ENCODE measurements around the gene CNTNAP2. TPM values are rescaled to one million over a fixed set of nuclear protein-coding genes. Genes with fewer than 3 reads are reported as not detected.

Gene CNTNAP2
- total RNA-seq, 1 donor from 2014 or later: 4.2 TPM

DNA sequence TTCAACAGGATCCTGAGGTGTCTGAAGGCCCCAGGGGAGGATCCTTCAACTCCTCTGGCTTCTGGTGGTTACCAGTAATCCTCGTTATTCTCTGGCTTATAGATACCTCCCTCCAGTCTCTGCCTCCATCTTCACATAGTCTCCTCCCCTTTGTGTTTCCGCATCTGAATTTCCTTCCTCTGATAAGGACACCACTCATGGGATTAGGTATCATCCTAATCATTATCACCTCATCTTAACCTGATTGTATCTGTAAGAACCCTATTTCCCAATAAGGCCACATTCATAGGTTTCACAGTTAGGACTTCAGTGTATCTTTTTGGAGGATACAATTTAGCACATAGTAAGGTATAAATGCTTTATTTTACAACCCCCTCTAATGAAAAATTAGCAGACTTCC lies 1189.2 kb downstream of the CNTNAP2 start:
- no peak overlapping the region for H3K27ac Mint-ChIP-seq
- H3K4me1 Mint-ChIP-seq: peaks cover 4% of the 10 kb centered on the region
- H3K9me3 Mint-ChIP-seq: no peaks in the 10 kb centered on the region
- H3K4me3 Mint-ChIP-seq: no peak overlapping the region
- H3K36me3 Mint-ChIP-seq: no peaks in the 10 kb centered on the region
- no peak for TF ChIP-seq CTCF (IDR thresholded peaks at IDR 0.05; ENCODE audit: unreplicated experiment)
- DNase-seq (ENCODE audit: low spot score in 2 of 2, unreplicated experiment in 2 of 2): no peak
- H3K27me3 Mint-ChIP-seq (ENCODE audit: low read depth): peaks cover 2% of the 10 kb centered on the region

DNA sequence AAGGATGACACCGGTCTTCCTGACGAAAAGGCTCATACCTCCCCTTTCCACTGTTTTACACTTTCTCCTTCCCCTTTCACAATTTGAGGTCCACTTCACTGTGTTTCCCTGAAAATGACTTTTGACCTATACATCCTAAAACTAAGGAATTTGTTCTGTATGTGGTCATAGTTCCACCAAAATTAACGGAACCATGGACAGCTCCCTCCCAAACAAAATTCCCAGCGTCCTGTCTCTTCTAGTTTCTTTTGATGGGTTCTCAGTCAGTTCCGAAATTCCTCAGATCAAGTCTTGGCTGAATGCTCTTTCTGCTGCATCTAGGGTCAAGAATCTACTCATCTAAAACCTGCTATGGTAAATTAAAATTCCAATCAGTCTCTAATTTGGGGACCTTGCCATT lies 1191.9 kb downstream of the CNTNAP2 start:
- Mint-ChIP-seq H3K4me3 (no peak overlapping the region), H3K36me3 (no peaks in the 10 kb centered on the region), H3K27me3 (ENCODE audit: low read depth) (peaks cover 2% of the 10 kb centered on the region)

DNA sequence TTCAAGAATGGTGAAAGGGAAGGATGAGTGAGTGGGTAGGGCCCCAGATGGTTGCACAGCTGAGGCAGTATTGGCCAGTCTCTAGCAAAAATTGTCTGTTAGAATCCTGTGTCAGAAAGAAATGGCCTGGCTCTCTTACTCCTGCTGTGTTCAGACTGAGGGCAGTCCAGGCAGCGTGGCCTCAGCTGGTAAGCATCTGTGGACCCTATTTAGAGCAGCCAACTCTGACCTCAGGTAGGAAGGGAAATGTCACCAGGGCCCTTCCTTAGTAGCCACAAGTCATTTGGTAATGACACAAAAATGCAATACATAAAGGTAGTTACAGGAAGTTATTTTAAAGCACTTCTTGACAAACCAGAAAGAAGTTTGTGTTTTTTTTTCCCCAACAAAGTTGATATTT lies 1194.7 kb downstream of the CNTNAP2 start:
- no peaks in the 10 kb centered on the region for H3K27me3 Mint-ChIP-seq (ENCODE audit: low read depth)

More for the DNA sequence above, 1191.9 kb downstream of the CNTNAP2 start:
- H3K4me1 Mint-ChIP-seq: peaks cover 4% of the 10 kb centered on the region
- H3K27ac Mint-ChIP-seq: no peak overlapping the region
- TF ChIP-seq CTCF (IDR thresholded peaks at IDR 0.05; ENCODE audit: unreplicated experiment): no peak
- no peak for DNase-seq (ENCODE audit: low spot score in 2 of 2, unreplicated experiment in 2 of 2)
- no peaks in the 10 kb centered on the region for H3K9me3 Mint-ChIP-seq

DNA sequence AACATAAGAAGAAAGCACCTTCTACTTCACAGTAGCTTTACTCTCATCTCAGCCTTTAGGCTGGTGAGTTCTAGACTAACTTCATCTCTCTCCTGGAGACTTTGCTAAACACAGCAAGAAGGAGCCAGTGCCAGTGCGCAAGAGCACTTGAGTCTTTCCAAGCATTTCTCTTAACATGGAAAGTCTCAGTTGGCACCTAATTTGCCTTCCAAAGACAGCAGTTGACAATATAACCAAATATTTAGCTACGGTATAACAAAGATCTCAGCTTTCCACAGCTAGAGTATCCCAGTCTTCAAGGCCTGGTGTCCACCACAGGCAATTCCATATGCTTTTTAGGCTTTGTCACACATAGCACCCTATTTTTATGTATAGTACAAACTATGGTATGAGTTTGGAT lies 1204.9 kb downstream of the CNTNAP2 start:
- Mint-ChIP-seq H3K4me1 (no peaks in the 10 kb centered on the region), H3K27ac (no peak overlapping the region), H3K9me3 (peaks cover 5% of the 10 kb centered on the region), H3K36me3 (no peaks in the 10 kb centered on the region), H3K27me3 (ENCODE audit: low read depth) (no peaks in the 10 kb centered on the region), H3K4me3 (no peak overlapping the region)
- DNase-seq (ENCODE audit: low spot score in 2 of 2, unreplicated experiment in 2 of 2): no peak
- no peak for TF ChIP-seq CTCF (IDR thresholded peaks at IDR 0.05; ENCODE audit: unreplicated experiment)

More for the DNA sequence above, 1194.7 kb downstream of the CNTNAP2 start:
- peaks cover 17% of the 10 kb centered on the region for H3K9me3 Mint-ChIP-seq
- no peak overlapping the region for H3K4me3 Mint-ChIP-seq
- no peaks in the 10 kb centered on the region for H3K36me3 Mint-ChIP-seq
- TF ChIP-seq CTCF (IDR thresholded peaks at IDR 0.05; ENCODE audit: unreplicated experiment): no peak
- DNase-seq (ENCODE audit: low spot score in 2 of 2, unreplicated experiment in 2 of 2): no peak
- no peak overlapping the region for H3K27ac Mint-ChIP-seq
- H3K4me1 Mint-ChIP-seq: no peaks in the 10 kb centered on the region

- no peaks in the 10 kb centered on the region for H3K36me3 Mint-ChIP-seq
- no peaks in the 10 kb centered on the region for H3K27me3 Mint-ChIP-seq (ENCODE audit: low read depth)
- no peak for DNase-seq (ENCODE audit: low spot score in 2 of 2, unreplicated experiment in 2 of 2)
- no peaks in the 10 kb centered on the region for H3K4me1 Mint-ChIP-seq
- H3K9me3 Mint-ChIP-seq: peaks cover 8% of the 10 kb centered on the region
- no peak for TF ChIP-seq CTCF (IDR thresholded peaks at IDR 0.05; ENCODE audit: unreplicated experiment)
- no peak overlapping the region for H3K27ac Mint-ChIP-seq
- H3K4me3 Mint-ChIP-seq: no peak overlapping the region
Observed at GRCh38 chr7:147332988-147333387, 1216.4 kb downstream of the CNTNAP2 start.

DNA sequence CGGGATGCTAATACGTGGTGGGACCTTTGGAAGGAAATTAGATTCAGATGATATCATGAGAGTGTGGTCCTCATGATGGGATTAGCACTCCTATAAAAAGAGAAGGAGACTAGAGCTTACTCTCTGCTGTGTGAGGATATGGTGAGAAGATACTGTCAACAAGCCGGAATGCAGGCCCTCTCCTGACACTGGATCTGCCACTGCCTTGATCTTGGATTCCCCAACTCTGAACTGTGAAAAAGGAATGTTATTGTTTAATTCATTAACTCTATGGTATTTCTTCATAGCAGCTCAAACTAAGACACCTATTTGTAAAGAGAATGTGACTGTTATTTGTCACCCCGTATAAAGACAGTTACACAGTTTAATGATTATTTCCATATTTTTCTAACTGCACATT lies 1246.5 kb downstream of the CNTNAP2 start:
- TF ChIP-seq CTCF (IDR thresholded peaks at IDR 0.05; ENCODE audit: unreplicated experiment): no peak
- H3K4me1 Mint-ChIP-seq: no peaks in the 10 kb centered on the region

More for the DNA sequence above, 1246.5 kb downstream of the CNTNAP2 start:
- H3K9me3 Mint-ChIP-seq: no peaks in the 10 kb centered on the region
- no peak for DNase-seq (ENCODE audit: low spot score in 2 of 2, unreplicated experiment in 2 of 2)
- H3K27me3 Mint-ChIP-seq (ENCODE audit: low read depth): no peaks in the 10 kb centered on the region
- H3K4me3 Mint-ChIP-seq: no peak overlapping the region
- no peak overlapping the region for H3K27ac Mint-ChIP-seq
- no peaks in the 10 kb centered on the region for H3K36me3 Mint-ChIP-seq
